Measurements from ENCODE around the gene SPSB2. TPM values are rescaled to one million over a fixed set of nuclear protein-coding genes. Genes with fewer than 3 reads are reported as not detected.
A peak's percentile ranks its signal among the peaks of the same experiment; 100 is the strongest.

The SPSB2 gene
- total and polyA plus RNA-seq, 10 donors = 7.0 to 17.0 (median 11.1) TPM

- H3K4me3 ChIP-seq = peak overlapping the region in 1 of 8 donors; percentile 63
Measured at GRCh38 chr12:6822426-6823135, 50.5 kb downstream of the SPSB2 start.

GRCh38 chr12:6821591-6822425, 51.3 kb downstream of the SPSB2 start, which contains the start of gene GPR162:
TSS of gene GPR162 (plus strand) at chr12:6821821. CDS start at chr12:6823899, 2,078 bp downstream.
- Histone ChIP-seq H3K27ac (peak within 1 kb of the TSS in 5 of 8 donors; percentile 25 to 69 (median 55)), H3K36me3 (peaks cover 0 to 27% (median 3%) of the 10 kb centered on the region in 6 donors), H3K9me3 (no peaks in the 10 kb centered on the region), H3K4me1 (peaks cover 0 to 42% (median 26%) of the 10 kb centered on the region in 6 donors), H3K4me3 (peak within 1 kb of the TSS in 5 of 8 donors; percentile 4 to 63 (median 31)), H3K27me3 (replicated peaks in 1 of 7) (peaks cover 0 to 75% (median 32%) of the 10 kb centered on the region in 7 donors)
- no peak for DNase-seq
- TF ChIP-seq CTCF (IDR thresholded peaks at IDR 0.05 in 8 of 11, conservative IDR thresholded peaks at IDR 0.05 in 3 of 11) = no peak
- intact Hi-C loops (cut with DNase I; ENCODE audit: low total_unique reads) = loop anchor here (10.0 kb wide), 1 partner anchor 67 kb away; the partner anchor contains the start of gene MLF2
- 3 to 8% (median 4%) methylated on average over 18 to 28 of the region's 28 CpGs for WGBS, 5 donors

More at GRCh38 chr12:6822426-6823135, 50.5 kb downstream of the SPSB2 start:
- H3K9me3 ChIP-seq = no peaks in the 10 kb centered on the region
- H3K36me3 ChIP-seq = peaks cover 0 to 20% (median 0%) of the 10 kb centered on the region in 6 donors
- H3K4me1 ChIP-seq = peaks cover 4 to 50% (median 32%) of the 10 kb centered on the region in 6 donors
- H3K27ac ChIP-seq = no peak overlapping the region
- peaks cover 0 to 83% (median 38%) of the 10 kb centered on the region in 7 donors for H3K27me3 ChIP-seq (replicated peaks in 1 of 7)
- no peak for DNase-seq
- WGBS, 5 donors = 72 to 83% (median 80%) methylated on average over 7 of the region's 7 CpGs
- no peak for TF ChIP-seq POLR2A (IDR thresholded peaks at IDR 0.05)
- no peak for TF ChIP-seq POLR2AphosphoS5 (IDR thresholded peaks at IDR 0.05)
- no peak for TF ChIP-seq CTCF (IDR thresholded peaks at IDR 0.05 in 8 of 11, conservative IDR thresholded peaks at IDR 0.05 in 3 of 11)
- intact Hi-C loops (cut with DNase I; ENCODE audit: low total_unique reads) = loop anchor here (10.0 kb wide), 1 partner anchor 68 kb away; the partner anchor contains the start of gene MLF2

Other genes with a start within 250 kb of the SPSB2 start
- 10 to 100 TPM; 12.9 to 26.6 (median 16.9) TPM for gene LPAR5, start 237.3 kb downstream of the SPSB2 start, total RNA-seq
- 10 to 100 TPM; 10.9 to 16.0 (median 14.9) TPM for gene LPAR5, start 237.3 kb downstream of the SPSB2 start, polyA plus RNA-seq
- 10 to 100 TPM; 13.2 to 41.7 (median 18.1) TPM for gene ACRBP, start 225.9 kb downstream of the SPSB2 start, total RNA-seq
- 1 to 10 TPM; 7.2 to 8.8 (median 7.3) TPM for gene ACRBP, start 225.9 kb downstream of the SPSB2 start, polyA plus RNA-seq
- 10 to 100 TPM; 34.5 to 68.8 (median 49.9) TPM for gene ING4, start 210.2 kb downstream of the SPSB2 start, total RNA-seq
- 10 to 100 TPM; 33.0 to 56.7 (median 50.3) TPM for gene ING4, start 210.2 kb downstream of the SPSB2 start, polyA plus RNA-seq
- 10 to 100 TPM; 48.8 to 79.8 (median 59.0) TPM for gene ZNF384, start 183.9 kb downstream of the SPSB2 start, total RNA-seq
- 10 to 100 TPM; 18.9 to 35.9 (median 28.7) TPM for gene ZNF384, start 183.9 kb downstream of the SPSB2 start, polyA plus RNA-seq
- gene PIANP, start 172.5 kb downstream of the SPSB2 start, total RNA-seq = under 1 TPM in 2 of 7 donors, not detected in 5; 0.28 to 0.30 TPM
- under 1 TPM; 0.10 to 0.24 (median 0.15) TPM for gene PIANP, start 172.5 kb downstream of the SPSB2 start, polyA plus RNA-seq
- 10 to 100 TPM; 40.5 to 61.9 (median 49.9) TPM for gene COPS7A, start 149.3 kb downstream of the SPSB2 start, total RNA-seq
- 10 to 100 TPM; 29.6 to 50.6 (median 33.7) TPM for gene COPS7A, start 149.3 kb downstream of the SPSB2 start, polyA plus RNA-seq
- 100 to 1,000 TPM in 5 of 7 donors, 10 to 100 TPM in 2; 85.4 to 123 (median 104) TPM for gene MLF2, start 120.2 kb downstream of the SPSB2 start, total RNA-seq
- 100 to 1,000 TPM in 2 of 3 donors, 10 to 100 TPM in 1; 78.0 to 116 (median 101) TPM for gene MLF2, start 120.2 kb downstream of the SPSB2 start, polyA plus RNA-seq
- 100 to 1,000 TPM in 1 of 7 donors, 10 to 100 TPM in 6; 47.4 to 130 (median 89.1) TPM for gene PTMS, start 106.9 kb downstream of the SPSB2 start, total RNA-seq
- 100 to 1,000 TPM in 2 of 3 donors, 10 to 100 TPM in 1; 70.5 to 169 (median 102) TPM for gene PTMS, start 106.9 kb downstream of the SPSB2 start, polyA plus RNA-seq
- 10 to 100 TPM in 6 of 7 donors, 1 to 10 TPM in 1; 9.4 to 29.4 (median 17.9) TPM for gene LAG3, start 100.8 kb downstream of the SPSB2 start, total RNA-seq
- 1 to 10 TPM; 3.7 to 4.7 (median 4.5) TPM for gene LAG3, start 100.8 kb downstream of the SPSB2 start, polyA plus RNA-seq
- gene CD4, start 83.8 kb downstream of the SPSB2 start, total RNA-seq = 100 to 1,000 TPM; 104 to 207 (median 180) TPM
- gene CD4, start 83.8 kb downstream of the SPSB2 start, polyA plus RNA-seq = 10 to 100 TPM; 21.8 to 32.8 (median 23.3) TPM
- 1 to 10 TPM; 2.1 to 7.1 (median 4.0) TPM for gene GPR162, start 51.5 kb downstream of the SPSB2 start, total RNA-seq
- gene GPR162, start 51.5 kb downstream of the SPSB2 start, polyA plus RNA-seq = 10 to 100 TPM in 2 of 3 donors, 1 to 10 TPM in 1; 5.0 to 14.7 (median 10.3) TPM
- gene P3H3, start 44.9 kb downstream of the SPSB2 start, total RNA-seq = 10 to 100 TPM in 2 of 7 donors, 1 to 10 TPM in 5; 4.2 to 11.7 (median 6.8) TPM
- 1 to 10 TPM; 4.6 to 6.9 (median 4.7) TPM for gene P3H3, start 44.9 kb downstream of the SPSB2 start, polyA plus RNA-seq
- gene GNB3, start 32.4 kb downstream of the SPSB2 start, total RNA-seq = 1 to 10 TPM in 6 of 7 donors, under 1 TPM in 1; 0.75 to 3.9 (median 2.6) TPM
- gene GNB3, start 32.4 kb downstream of the SPSB2 start, polyA plus RNA-seq = 1 to 10 TPM in 1 of 3 donors, under 1 TPM in 2; 0.93 to 1.3 (median 0.94) TPM
- gene CDCA3, start 22.0 kb downstream of the SPSB2 start, total RNA-seq = 10 to 100 TPM in 1 of 7 donors, 1 to 10 TPM in 6; 1.9 to 10.2 (median 5.8) TPM
- 10 to 100 TPM in 1 of 3 donors, 1 to 10 TPM in 2; 3.6 to 18.1 (median 5.1) TPM for gene CDCA3, start 22.0 kb downstream of the SPSB2 start, polyA plus RNA-seq
- 10 to 100 TPM; 29.8 to 62.4 (median 53.5) TPM for gene USP5, start 21.2 kb downstream of the SPSB2 start, total RNA-seq
- 10 to 100 TPM; 23.1 to 40.5 (median 23.6) TPM for gene USP5, start 21.2 kb downstream of the SPSB2 start, polyA plus RNA-seq
- 100 to 1,000 TPM; 218 to 471 (median 288) TPM for gene TPI1, start 5.8 kb downstream of the SPSB2 start, total RNA-seq
- gene TPI1, start 5.8 kb downstream of the SPSB2 start, polyA plus RNA-seq = 100 to 1,000 TPM; 234 to 364 (median 311) TPM
- gene LRRC23, start 31.5 kb upstream of the SPSB2 start, total RNA-seq = 1 to 10 TPM; 3.1 to 9.6 (median 5.9) TPM
- 10 to 100 TPM in 1 of 3 donors, 1 to 10 TPM in 2; 7.0 to 10.1 (median 7.5) TPM for gene LRRC23, start 31.5 kb upstream of the SPSB2 start, polyA plus RNA-seq
- gene ENO2, start 41.3 kb upstream of the SPSB2 start, total RNA-seq = 10 to 100 TPM in 6 of 7 donors, 1 to 10 TPM in 1; 7.6 to 37.7 (median 25.0) TPM
- gene ENO2, start 41.3 kb upstream of the SPSB2 start, polyA plus RNA-seq = 10 to 100 TPM; 11.5 to 41.3 (median 29.1) TPM
- gene ATN1, start 54.7 kb upstream of the SPSB2 start, total RNA-seq = 100 to 1,000 TPM in 1 of 7 donors, 10 to 100 TPM in 6; 64.7 to 112 (median 81.7) TPM
- gene ATN1, start 54.7 kb upstream of the SPSB2 start, polyA plus RNA-seq = 10 to 100 TPM; 10.1 to 42.0 (median 21.4) TPM
- gene RNU7-1, start 70.5 kb upstream of the SPSB2 start, total RNA-seq = not detected
- not detected for gene RNU7-1, start 70.5 kb upstream of the SPSB2 start, polyA plus RNA-seq
- gene C12orf57, start 70.7 kb upstream of the SPSB2 start, total RNA-seq = 100 to 1,000 TPM in 6 of 7 donors, 10 to 100 TPM in 1; 79.2 to 364 (median 116) TPM
- 100 to 1,000 TPM; 181 to 323 (median 242) TPM for gene C12orf57, start 70.7 kb upstream of the SPSB2 start, polyA plus RNA-seq
- gene PTPN6, start 78.1 kb upstream of the SPSB2 start, total RNA-seq = 100 to 1,000 TPM; 314 to 431 (median 423) TPM
- gene PTPN6, start 78.1 kb upstream of the SPSB2 start, polyA plus RNA-seq = 100 to 1,000 TPM; 398 to 713 (median 604) TPM
- gene PHB2, start 97.4 kb upstream of the SPSB2 start, total RNA-seq = 100 to 1,000 TPM; 127 to 143 (median 133) TPM
- 100 to 1,000 TPM; 166 to 199 (median 177) TPM for gene PHB2, start 97.4 kb upstream of the SPSB2 start, polyA plus RNA-seq
- 10 to 100 TPM; 19.9 to 56.3 (median 44.0) TPM for gene EMG1, start 97.6 kb upstream of the SPSB2 start, total RNA-seq
- gene EMG1, start 97.6 kb upstream of the SPSB2 start, polyA plus RNA-seq = 10 to 100 TPM; 23.6 to 38.3 (median 37.1) TPM
- gene LPCAT3, start 145.2 kb upstream of the SPSB2 start, total RNA-seq = 10 to 100 TPM; 28.8 to 52.5 (median 40.8) TPM
- gene LPCAT3, start 145.2 kb upstream of the SPSB2 start, polyA plus RNA-seq = 10 to 100 TPM in 2 of 3 donors, 1 to 10 TPM in 1; 9.7 to 13.5 (median 11.2) TPM
- 100 to 1,000 TPM; 235 to 451 (median 312) TPM for gene C1S, start 187.4 kb upstream of the SPSB2 start, total RNA-seq
- 100 to 1,000 TPM; 102 to 179 (median 128) TPM for gene C1S, start 187.4 kb upstream of the SPSB2 start, polyA plus RNA-seq
- gene C1R, start 219.1 kb upstream of the SPSB2 start, total RNA-seq = 100 to 1,000 TPM; 188 to 421 (median 289) TPM
- gene C1R, start 219.1 kb upstream of the SPSB2 start, polyA plus RNA-seq = 100 to 1,000 TPM in 2 of 3 donors, 10 to 100 TPM in 1; 91.8 to 183 (median 154) TPM
- gene C1RL, start 235.9 kb upstream of the SPSB2 start, total RNA-seq = 100 to 1,000 TPM in 3 of 7 donors, 10 to 100 TPM in 4; 67.0 to 126 (median 93.1) TPM
- gene C1RL, start 235.9 kb upstream of the SPSB2 start, polyA plus RNA-seq = 10 to 100 TPM; 19.1 to 26.1 (median 20.3) TPM

Data from spleen (tissue), 11 donors.